B cell (primary cell): ENCODE results near the gene KAT14.

Source experiments
- CTCF ChIP-seq: fragments of 200-600 bp; IDR thresholded peaks from one replicate; pipeline ENCODE4 v1.8.0; 2022; ENCODE audit warnings: antibody characterized with exemption, mild to moderate bottlenecking
- EZH2 ChIP-seq: IDR thresholded peaks from 2 replicates; pipeline ENCODE4 v1.6.1; 2012; ENCODE audit warnings: borderline replicate concordance, low read depth, mild to moderate bottlenecking, moderate library complexity, low read length; ENCODE audit not compliant: insufficient read depth, poor library complexity, severe bottlenecking

DNA sequence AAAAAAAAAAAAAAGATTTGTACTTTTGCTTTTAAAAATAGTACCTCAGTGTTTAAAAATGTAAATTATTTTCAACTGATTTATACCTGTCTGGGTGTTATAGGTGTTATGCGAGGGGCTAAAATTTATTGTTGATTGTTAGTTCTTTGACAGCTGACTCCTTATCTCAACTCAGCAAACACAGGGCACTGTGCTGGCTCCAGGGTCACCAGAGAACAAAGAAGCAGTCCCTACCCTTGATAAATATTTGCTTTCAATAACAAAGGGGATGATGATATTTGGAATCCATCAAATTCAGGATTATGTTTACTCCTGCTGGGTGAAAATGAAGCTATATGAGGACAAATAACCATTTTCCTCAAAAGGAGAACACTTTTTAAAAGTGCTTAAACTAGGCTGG, 34.2 kb upstream of the KAT14 start:
- TF ChIP-seq CTCF (no peak), EZH2 (no peak)
